Skeletal muscle cell (primary cell): Measurements from ENCODE around the gene SDC1.
"Not testable (repeated sequence)": the region's sequence is repeated elsewhere in the genome, so short reads cannot be mapped to it uniquely, and the experiment has no call there.

ENCODE experiments used
- DNase-seq: peaks from one replicate; pipeline ENCODE4 v3.0.0-alpha.2; 2010; ENCODE audit warnings: low read depth
- H3K4me3 ChIP-seq: 2 replicates; pipeline ENCODE4 v1.5.1; 2011; ENCODE audit warnings: low read depth, mild to moderate bottlenecking, control low read depth, low read length, moderate library complexity

SDC1 gene

GRCh38 chr2:20200697-20201555, 24.0 kb downstream of the SDC1 start:
- H3K4me3 ChIP-seq = no peak overlapping the region
- no peak for DNase-seq

GRCh38 chr2:20199633-20200270, 25.2 kb downstream of the SDC1 start:
- H3K4me3 ChIP-seq = no peak overlapping the region
- no peak for DNase-seq

DNA sequence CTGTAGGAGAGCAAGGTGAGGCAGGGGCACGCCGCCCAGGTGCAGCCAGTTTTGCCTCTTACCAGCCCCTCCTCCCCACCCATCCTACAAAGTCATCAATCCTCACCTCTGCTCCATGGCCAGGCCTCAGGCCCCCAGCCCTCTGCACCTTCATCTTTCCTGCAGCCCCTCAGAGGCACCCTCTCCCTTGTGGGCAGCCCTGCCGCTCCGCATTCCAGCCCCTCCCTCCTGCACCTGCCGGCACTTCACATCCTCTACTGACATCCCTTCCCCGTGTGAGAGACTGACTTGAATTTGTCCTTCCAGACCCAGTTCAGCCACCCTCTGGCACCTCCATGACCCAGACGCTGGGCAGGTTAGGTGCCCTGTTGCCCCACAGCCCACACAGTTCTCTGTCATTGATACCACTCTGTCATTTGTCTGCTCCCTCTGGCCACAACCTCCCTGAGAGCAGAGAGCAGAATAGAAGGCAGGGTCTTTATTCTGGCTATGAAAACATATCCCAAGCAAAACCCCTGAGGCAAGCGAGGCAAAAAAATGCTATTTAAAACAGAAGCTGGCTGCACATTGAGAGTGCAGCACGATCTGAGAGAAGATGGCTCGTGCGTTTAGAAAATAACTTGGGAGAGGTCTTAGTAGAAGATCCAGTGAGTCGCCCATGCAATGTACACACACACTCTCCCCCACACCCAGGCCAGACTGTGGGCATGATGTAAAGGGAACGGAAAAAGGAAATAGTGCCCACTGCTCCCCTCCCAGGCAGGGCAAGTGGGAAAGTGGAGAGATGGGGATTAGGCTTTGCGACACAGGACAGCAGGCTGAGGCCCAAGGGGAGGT, 25.9 kb downstream of the SDC1 start:
- no peak overlapping the region for H3K4me3 ChIP-seq
- DNase-seq = no peak

GRCh38 chr2:20198001-20198400, 26.9 kb downstream of the SDC1 start:
- no peak overlapping the region for H3K4me3 ChIP-seq
- DNase-seq = no peak

DNA sequence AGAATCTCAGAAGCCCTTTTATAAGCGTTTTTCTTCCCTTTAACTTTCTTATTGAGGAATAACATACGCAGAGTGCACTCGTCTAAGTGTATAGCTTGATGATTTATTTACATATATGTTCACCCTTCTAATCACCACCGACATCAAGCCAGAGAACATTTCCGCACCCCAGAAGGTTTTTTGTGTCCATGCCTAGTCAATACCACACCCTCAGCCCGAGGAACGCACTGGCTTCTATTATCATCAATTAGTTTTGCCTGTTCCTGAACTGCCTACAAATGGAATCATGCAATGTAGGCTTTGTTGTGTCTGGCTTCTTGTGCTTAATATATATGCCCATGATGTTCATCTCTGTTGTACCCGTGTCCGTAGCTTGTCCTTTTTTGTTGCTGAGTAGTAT, 27.7 kb downstream of the SDC1 start:
- DNase-seq = no peak
- no peak overlapping the region for H3K4me3 ChIP-seq

GRCh38 chr2:20196657-20197161, 28.2 kb downstream of the SDC1 start:
- no peak for DNase-seq
- H3K4me3 ChIP-seq = no peak overlapping the region

DNA sequence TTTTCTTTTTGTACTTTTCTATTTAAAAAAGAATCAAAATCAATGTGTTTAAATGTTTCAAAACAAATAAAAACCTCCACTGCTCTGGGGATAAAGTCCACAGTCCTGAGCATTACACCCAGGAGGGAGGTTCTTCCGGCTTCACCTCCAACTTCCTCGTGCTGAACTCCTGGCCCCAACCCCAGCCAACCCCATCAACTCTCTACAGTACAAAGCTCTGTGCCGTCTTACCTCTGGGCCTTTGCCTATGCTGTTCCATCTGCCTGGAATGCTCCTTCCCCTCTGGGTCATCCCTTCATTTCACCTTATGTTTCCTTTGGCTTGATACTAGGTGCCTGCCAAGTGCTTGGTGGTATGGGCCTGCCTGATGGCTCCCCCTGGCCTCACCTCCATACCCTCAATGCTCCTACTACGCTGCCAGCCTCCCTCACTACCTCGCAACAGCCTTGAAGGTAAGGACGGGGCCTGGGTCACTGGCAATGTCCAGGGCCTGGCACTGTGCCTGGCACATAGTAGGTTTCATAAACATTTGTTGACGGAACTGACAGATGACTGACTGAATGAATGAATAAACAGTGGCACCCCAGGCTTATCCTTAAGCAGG, 28.8 kb downstream of the SDC1 start:
- H3K4me3 ChIP-seq = no peak overlapping the region
- DNase-seq = no peak

GRCh38 chr2:20195431-20196033, 29.4 kb downstream of the SDC1 start:
- no peak overlapping the region for H3K4me3 ChIP-seq
- DNase-seq = no peak

GRCh38 chr2:20195016-20195411, 29.9 kb downstream of the SDC1 start:
- not testable (repeated sequence) for H3K4me3 ChIP-seq, DNase-seq

DNA sequence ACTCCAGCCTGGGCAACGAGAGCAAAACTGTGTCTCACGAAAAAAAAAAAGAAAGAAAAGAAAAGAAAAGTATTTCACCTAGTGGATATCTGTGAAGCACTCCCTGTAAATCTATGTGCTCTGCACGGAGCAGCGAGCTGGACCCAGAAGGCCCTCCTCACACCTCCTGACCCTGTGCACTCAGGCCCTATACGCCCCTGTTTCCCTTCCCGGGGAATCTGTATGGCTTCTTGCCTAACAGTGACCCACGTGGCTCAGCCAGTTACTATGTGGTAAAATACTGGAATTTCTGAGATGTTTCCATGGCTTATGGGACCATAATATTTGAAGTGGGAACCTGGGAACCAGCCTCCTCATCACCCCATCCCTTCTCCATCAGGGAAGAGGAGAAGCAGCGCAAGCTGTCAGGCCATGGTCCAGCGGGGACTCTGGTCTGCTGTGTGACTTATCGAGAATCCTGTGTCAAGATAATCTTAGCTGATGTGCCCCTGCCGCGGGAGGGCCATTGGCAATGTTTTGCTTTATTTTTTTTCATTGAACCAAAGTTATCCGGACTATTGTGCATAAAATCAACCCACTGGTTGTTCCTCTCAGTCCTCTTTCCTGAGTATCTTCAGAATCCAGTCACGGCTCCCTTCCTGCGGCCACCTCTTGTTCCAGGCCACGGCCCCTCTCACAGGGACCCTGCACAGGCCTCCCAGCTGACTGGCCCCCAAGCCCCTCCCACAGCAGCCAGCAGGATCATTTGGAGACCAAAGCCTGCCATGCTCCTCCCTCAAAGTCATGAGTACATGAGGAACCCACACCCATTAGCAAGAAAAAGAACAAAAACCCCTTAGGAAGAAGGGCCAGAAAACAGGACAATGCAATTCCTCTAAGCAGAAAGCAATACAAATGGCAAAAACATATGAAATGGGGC, 30.6 kb downstream of the SDC1 start:
- no peak overlapping the region for H3K4me3 ChIP-seq
- no peak for DNase-seq

DNA sequence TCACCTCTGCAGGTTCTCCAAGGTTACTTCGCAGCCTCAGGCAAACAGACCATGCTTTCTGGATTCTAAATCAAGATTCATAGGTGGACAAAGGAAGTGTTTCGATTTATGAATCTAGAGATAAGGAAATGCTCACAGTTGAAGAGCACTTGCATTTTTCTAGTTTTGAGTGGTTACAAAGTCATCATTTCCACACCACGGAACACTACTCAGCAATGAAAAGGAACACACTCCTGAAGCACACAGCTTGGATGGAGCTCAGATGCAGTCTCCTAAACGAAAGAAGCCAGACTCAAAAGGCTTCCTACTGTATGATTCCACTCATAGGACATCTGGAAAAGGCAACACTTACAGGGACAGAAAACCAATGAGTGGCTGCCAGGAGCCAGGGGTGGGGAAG, 31.7 kb downstream of the SDC1 start:
- no peak for DNase-seq
- H3K4me3 ChIP-seq = no peak overlapping the region

DNA sequence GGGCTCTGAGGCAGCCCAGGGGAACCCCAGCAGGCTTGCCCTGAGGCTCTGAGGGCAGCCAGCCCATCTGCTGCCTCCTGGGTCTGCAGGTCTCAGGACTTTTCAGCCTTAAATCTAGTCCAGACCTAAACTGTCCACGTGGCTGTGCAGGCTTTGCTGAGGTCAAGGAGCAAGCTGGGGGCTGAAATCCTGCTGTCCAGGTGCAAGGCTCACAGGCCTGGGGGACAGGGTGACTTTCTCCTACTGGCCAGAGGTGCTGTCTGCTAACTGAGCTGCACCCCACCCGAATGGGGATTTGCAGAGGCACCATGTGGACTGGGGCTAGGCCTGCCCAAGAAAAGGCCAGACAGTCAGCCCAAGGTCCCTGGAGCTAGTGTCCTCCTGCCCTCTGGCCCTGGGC, 32.1 kb downstream of the SDC1 start:
- DNase-seq = no peak
- no peak overlapping the region for H3K4me3 ChIP-seq

DNA sequence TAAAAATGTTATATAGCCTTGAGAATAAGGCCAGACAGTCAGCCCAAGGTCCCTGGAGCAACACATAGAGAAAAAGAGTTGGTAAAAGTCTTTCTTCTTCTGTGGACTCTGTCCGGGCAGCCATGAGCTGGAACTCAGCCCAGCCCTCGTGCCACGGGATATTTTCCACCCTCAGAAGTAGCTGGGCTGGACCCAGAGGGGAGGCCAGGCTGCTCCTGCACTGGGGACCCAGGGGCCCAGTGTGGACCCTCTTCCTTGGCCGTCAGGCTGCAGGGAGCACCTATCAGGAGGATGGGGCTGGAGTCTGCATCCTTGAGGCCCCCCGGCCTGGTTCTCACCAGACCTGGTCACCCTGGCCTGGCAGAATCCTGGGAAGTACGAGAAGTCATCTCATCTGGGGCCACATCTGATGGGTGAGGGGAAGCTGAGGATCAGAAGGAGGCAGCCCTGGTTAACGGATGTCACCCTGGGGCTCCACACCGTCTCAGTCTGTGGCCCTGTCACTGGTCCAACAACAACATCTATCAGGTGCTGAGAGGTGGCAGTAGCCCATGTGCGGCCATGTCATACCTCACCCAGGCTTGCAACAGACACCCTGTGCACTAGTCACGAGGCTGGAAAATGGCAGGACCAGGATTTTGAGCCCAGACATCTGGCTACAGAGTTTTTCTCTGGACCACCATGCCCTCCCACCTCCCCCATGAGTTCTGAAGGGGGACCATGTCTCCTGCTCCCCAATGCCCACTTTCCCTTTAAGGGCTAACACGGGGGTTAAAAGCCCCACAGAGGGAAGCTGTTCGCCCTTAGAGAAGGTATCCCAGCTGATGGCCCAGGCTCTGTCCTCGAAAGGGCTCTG, 33.0 kb downstream of the SDC1 start:
- no peak for DNase-seq
- no peak overlapping the region for H3K4me3 ChIP-seq

DNA sequence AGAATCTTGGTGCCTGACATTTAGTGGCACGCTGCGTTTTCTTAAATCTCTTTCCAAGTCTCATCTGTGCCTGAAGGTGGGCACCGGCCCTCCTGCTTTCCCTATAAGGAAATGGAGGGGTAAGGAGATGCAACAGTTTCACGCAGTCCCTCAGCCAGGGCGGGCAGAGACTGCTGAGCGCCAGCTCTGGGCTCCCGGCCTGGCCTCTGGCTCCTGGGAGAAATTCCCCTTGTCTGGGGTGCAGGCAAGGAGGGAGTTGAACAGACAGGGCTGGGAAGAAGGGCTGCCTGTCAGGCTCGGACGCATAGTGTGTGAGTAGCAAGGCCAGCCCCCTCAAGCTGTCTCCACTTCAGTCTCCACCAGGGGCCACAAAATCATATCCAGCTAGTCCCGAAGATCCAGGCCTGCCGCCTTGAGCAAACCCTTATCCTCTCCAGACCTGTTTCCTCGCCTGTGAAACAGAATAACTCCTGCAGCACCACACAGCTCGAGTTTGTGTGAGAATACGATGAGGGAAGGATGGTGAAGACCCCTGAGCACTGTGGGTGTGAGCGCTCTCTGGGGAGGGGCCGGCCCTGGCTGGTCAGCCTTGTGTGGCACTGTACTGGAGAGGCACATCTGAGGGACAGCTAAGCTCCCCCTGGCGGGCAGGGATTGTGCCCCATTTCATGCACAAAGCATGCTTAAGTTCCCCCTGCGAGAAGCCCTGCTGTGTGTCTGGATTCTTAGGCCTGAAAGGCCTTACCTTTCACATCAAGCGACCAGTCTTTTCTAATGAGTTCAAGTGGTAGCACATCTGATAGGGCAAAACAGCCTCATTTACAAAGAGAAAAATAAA, 33.8 kb downstream of the SDC1 start:
- DNase-seq = no peak
- H3K4me3 ChIP-seq = no peak overlapping the region

- no peak for DNase-seq
- no peak overlapping the region for H3K4me3 ChIP-seq
These were observed 34.8 kb downstream of the SDC1 start for GRCh38 chr2:20190170-20190569.

DNA sequence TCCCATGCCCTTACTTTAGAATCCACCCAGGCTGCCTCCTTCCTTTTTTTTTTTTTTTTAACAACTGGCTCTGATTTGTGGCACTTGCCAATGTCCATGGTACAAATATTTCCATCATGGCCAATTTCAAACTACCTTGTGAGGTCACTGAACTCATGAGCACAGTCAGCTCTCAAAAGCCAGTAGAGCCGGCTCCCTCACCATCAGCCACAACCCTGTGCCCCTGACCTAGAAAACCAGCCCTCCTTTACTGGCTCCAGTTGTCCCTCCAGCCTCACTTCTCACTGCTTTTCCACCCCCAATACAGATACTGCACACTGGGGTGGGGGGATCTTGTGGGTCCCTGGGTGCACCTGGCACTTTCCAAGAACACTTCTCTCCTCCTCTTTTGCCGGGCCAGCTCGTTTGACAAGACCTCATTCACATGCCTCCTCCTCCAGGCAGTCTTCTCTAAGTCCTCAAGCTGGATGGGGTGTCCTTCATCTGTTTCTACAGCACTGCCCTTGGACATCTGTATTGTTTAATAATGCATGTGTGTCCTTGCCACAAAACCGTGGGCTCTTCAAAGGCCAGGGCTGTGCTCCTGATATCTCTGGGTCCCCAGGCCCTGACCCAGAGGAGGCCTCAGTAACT, 35.5 kb downstream of the SDC1 start:
- no peak overlapping the region for H3K4me3 ChIP-seq
- DNase-seq = no peak
